NCI-H187 (cell line): ENCODE data around the gene SPON1.
"Not testable (repeated sequence)": the region's sequence is repeated elsewhere in the genome, so short reads cannot be mapped to it uniquely, and the experiment has no call there.

Experiments
- DNase-seq, 2 experiments: peaks; one replicate each; lab custom pipeline; 2025; lab: John Stamatoyannopoulos, UW

The SPON1 gene

GRCh38 chr11:13983081-13983751 lies 20.7 kb downstream of the SPON1 start:
- DNase-seq: no peak

- no peak for DNase-seq
Observed at GRCh38 chr11:13984616-13985450, 22.3 kb downstream of the SPON1 start.

GRCh38 chr11:13986695-13987094 lies 24.2 kb downstream of the SPON1 start:
- not testable (repeated sequence) for DNase-seq

GRCh38 chr11:13992158-13992856 lies 29.8 kb downstream of the SPON1 start:
- DNase-seq: not testable (repeated sequence)

- DNase-seq: no peak
Observed at GRCh38 chr11:13993096-13993765, 30.7 kb downstream of the SPON1 start.

GRCh38 chr11:13997881-13998280 lies 35.4 kb downstream of the SPON1 start:
- no peak for DNase-seq

GRCh38 chr11:13999704-14000103 lies 37.2 kb downstream of the SPON1 start:
- DNase-seq: no peak

- DNase-seq: no peak
Observed at GRCh38 chr11:14001597-14001996, 39.1 kb downstream of the SPON1 start.

GRCh38 chr11:14007566-14007965 lies 45.0 kb downstream of the SPON1 start:
- DNase-seq: no peak

GRCh38 chr11:14010665-14011064 lies 48.1 kb downstream of the SPON1 start:
- DNase-seq: no peak

- DNase-seq: no peak
Observed at GRCh38 chr11:14012846-14013245, 50.3 kb downstream of the SPON1 start.

- no peak for DNase-seq
Observed at GRCh38 chr11:14015711-14016110, 53.2 kb downstream of the SPON1 start.

- no peak for DNase-seq
Observed at GRCh38 chr11:14018441-14018840, 55.9 kb downstream of the SPON1 start.

GRCh38 chr11:14021738-14022137 lies 59.2 kb downstream of the SPON1 start:
- no peak for DNase-seq

GRCh38 chr11:14022251-14022650 lies 59.7 kb downstream of the SPON1 start:
- no peak for DNase-seq

GRCh38 chr11:14022821-14023220 lies 60.3 kb downstream of the SPON1 start:
- no peak for DNase-seq

GRCh38 chr11:14026961-14027360 lies 64.4 kb downstream of the SPON1 start:
- DNase-seq: no peak

- DNase-seq: no peak
Observed at GRCh38 chr11:14027525-14027924, 65.0 kb downstream of the SPON1 start.

GRCh38 chr11:14029440-14029839 lies 66.9 kb downstream of the SPON1 start:
- no peak for DNase-seq

- DNase-seq: no peak
Observed at GRCh38 chr11:14029971-14030920, 67.7 kb downstream of the SPON1 start.

GRCh38 chr11:14035526-14035925 lies 73.0 kb downstream of the SPON1 start:
- DNase-seq: not testable (repeated sequence)
